SK-N-SH (cell line): ENCODE results near the gene LYRM4. TPM values are rescaled to one million over a fixed set of nuclear protein-coding genes. Genes with fewer than 3 reads are reported as not detected.

Experiments used
- CTCF ChIA-PET: fragments of 300-600, 350-600 bp; formaldehyde crosslinking; extraction: SDS; loops from one replicate; lab custom pipeline; 2021; lab: Yijun Ruan, JAX
- POLR2A ChIA-PET: fragments of 350-600 bp; sonication (Branson Sonifier 250); formaldehyde crosslinking; extraction: SDS; loops from one replicate; lab custom pipeline; 2020; ENCODE audit warnings: antibody characterized with exemption, inconsistent platforms; lab: Yijun Ruan, JAX
- DNase-seq: peaks from one replicate; pipeline ENCODE4 v3.0.0; 2012
- H2AFZ ChIP-seq: fragments of 200-600 bp; sonication (generic); 2 replicates; pipeline ENCODE4 v1.8.1; 2016; ENCODE audit warnings: antibody characterized with exemption, mild to moderate bottlenecking, low read depth
- H3F3A ChIP-seq: fragments of 200-600 bp; sonication (generic); replicated peaks from 2 replicates; pipeline ENCODE3; 2016; ENCODE audit warnings: antibody characterized with exemption, mild to moderate bottlenecking; ENCODE audit not compliant: insufficient read depth
- H3K27ac ChIP-seq, 2 experiments: fragments of 200-500 bp in 1 of 2; fragments of 200-600 bp in 1 of 2; sonication (Bioruptor generic) in 1 of 2; sonication (generic), shearing (Covaris generic) in 1 of 2; 2 replicates each; pipeline versions ENCODE4 v1.5.1 to v1.6.1; 2014 to 2016; ENCODE audit warnings: low read depth in 2 of 2, inconsistent platforms in 1 of 2, low read length in 1 of 2, mild to moderate bottlenecking in 1 of 2, mixed read lengths in 1 of 2
- H3K27me3 ChIP-seq: fragments of 200-600 bp; sonication (generic), shearing (Covaris generic); 2 replicates; pipeline ENCODE4 v1.6.1; 2016; ENCODE audit warnings: mixed run types; ENCODE audit not compliant: insufficient read depth
- H3K36me3 ChIP-seq, 2 experiments: fragments of 200-500 bp in 1 of 2; fragments of 200-600 bp in 1 of 2; sonication (Bioruptor generic) in 1 of 2; sonication (generic) in 1 of 2; replicated peaks in 1 of 2; 2 replicates each; pipeline versions ENCODE3 to v1.5.1; 2014 to 2016; ENCODE audit warnings: low read length in 1 of 2, mild to moderate bottlenecking in 1 of 2; ENCODE audit not compliant: insufficient read depth in 2 of 2, control insufficient read depth in 1 of 2
- H3K4me1 ChIP-seq, 2 experiments: fragments of 200-500 bp in 1 of 2; fragments of 200-600 bp in 1 of 2; sonication (Bioruptor generic) in 1 of 2; sonication (generic), shearing (Covaris generic) in 1 of 2; 2 replicates each; pipeline versions ENCODE4 v1.5.1 to v1.6.1; 2014 to 2016; ENCODE audit warnings: low read depth in 1 of 2, low read length in 1 of 2, mixed run types in 1 of 2; ENCODE audit not compliant: insufficient read depth in 2 of 2, control insufficient read depth in 1 of 2
- H3K4me2 ChIP-seq: fragments of 200-600 bp; sonication (generic), shearing (Covaris generic); 2 replicates; pipeline ENCODE4 v1.6.1; 2017; ENCODE audit warnings: mixed run types
- H3K4me3 ChIP-seq, 2 experiments: fragments of 200-500 bp in 1 of 2; fragments of 200-600 bp in 1 of 2; sonication (Bioruptor generic) in 1 of 2; sonication (generic), shearing (Covaris generic) in 1 of 2; 2 replicates each; pipeline versions ENCODE4 v1.5.1 to v1.8.1; 2014 to 2016; ENCODE audit warnings: low read depth in 2 of 2, inconsistent platforms in 1 of 2, low read length in 1 of 2, mild to moderate bottlenecking in 1 of 2, mixed read lengths in 1 of 2, moderate library complexity in 1 of 2
- H3K79me2 ChIP-seq: fragments of 200-600 bp; sonication (generic); 2 replicates; pipeline ENCODE4 v1.8.1; 2017; ENCODE audit warnings: mild to moderate bottlenecking; ENCODE audit not compliant: insufficient read depth
- H3K9ac ChIP-seq: fragments of 200-600 bp; sonication (generic); 2 replicates; pipeline ENCODE4 v1.6.1; 2017; ENCODE audit warnings: mixed run types
- H3K9me2 ChIP-seq: fragments of 200-600 bp; sonication (generic); 2 replicates; pipeline ENCODE4 v1.6.1; 2017; ENCODE audit warnings: mixed run types
- H3K9me3 ChIP-seq: fragments of 200-600 bp; sonication (generic); 2 replicates; pipeline ENCODE4 v1.6.1; 2017; ENCODE audit warnings: mixed run types, mild to moderate bottlenecking, moderate library complexity
- H4K20me1 ChIP-seq: fragments of 200-600 bp; sonication (generic); 2 replicates; pipeline ENCODE4 v1.6.1; 2017; ENCODE audit warnings: mild to moderate bottlenecking, mixed run types; ENCODE audit not compliant: insufficient read depth
- ELF1 ChIP-seq: IDR thresholded peaks from 2 replicates; pipeline ENCODE4 v1.4.0; 2012
- FOXJ3 ChIP-seq: sonication (generic); formaldehyde crosslinking; IDR thresholded peaks from 2 replicates; pipeline ENCODE4 v1.5.1; 2020; ENCODE audit warnings: mild to moderate bottlenecking, missing genetic modification reagents
- JUND ChIP-seq: IDR thresholded peaks from 2 replicates; pipeline ENCODE4 v1.4.0; 2012
- MEF2A ChIP-seq: IDR thresholded peaks from 2 replicates; pipeline ENCODE4 v1.4.0; 2012; ENCODE audit warnings: low read depth, borderline replicate concordance
- POLR2AphosphoS5 ChIP-seq: IDR thresholded peaks from 2 replicates; pipeline ENCODE4 v1.6.1; 2012; ENCODE audit warnings: low read depth, low read length
- RFX5 ChIP-seq: IDR thresholded peaks from 2 replicates; pipeline ENCODE4 v1.6.1; 2012; ENCODE audit warnings: mild to moderate bottlenecking, improper control_type of control experiment, low read length
- RXRA ChIP-seq: IDR thresholded peaks from 2 replicates; pipeline ENCODE4 v1.4.0; 2012; ENCODE audit warnings: low read depth, mild to moderate bottlenecking, borderline replicate concordance
- SMC3 ChIP-seq: IDR thresholded peaks from 2 replicates; pipeline ENCODE4 v1.6.1; 2012; ENCODE audit warnings: low read depth, low read length, improper control_type of control experiment
- TEAD4 ChIP-seq: IDR thresholded peaks from 2 replicates; pipeline ENCODE4 v1.4.0; 2012; ENCODE audit warnings: mild to moderate bottlenecking, borderline replicate concordance; ENCODE audit not compliant: insufficient read depth
- YY1 ChIP-seq: IDR thresholded peaks from 2 replicates; pipeline ENCODE4 v1.4.0; 2012; ENCODE audit warnings: low read depth, mild to moderate bottlenecking
- WGBS: methylation state at CpG from one replicate; pipeline ENCODE4 v1.1.6; 2017; ENCODE audit warnings: low lambda C conversion rate; 5-methylcytosine and 5-hydroxymethylcytosine counted together
- polyA plus RNA-seq, 3 experiments: library from polyadenylated mRNA; depleted of rRNA; stranded (reverse); fragments of >200 nt; gene quantifications; 2 replicates each; pipeline ENCODE4 v1.2.3, GENCODE V29; 2012
- TF ChIP-seq, protein P1 (sequence below): fragments of 150-350 bp; IDR thresholded peaks from 2 replicates; pipeline ENCODE4 v1.6.1; 2017; ENCODE audit warnings: antibody characterized with exemption, low read length, low read depth, borderline replicate concordance
- TF ChIP-seq, protein P2 (sequence below): fragments of 150-350 bp; IDR thresholded peaks from 2 replicates; pipeline ENCODE4 v1.6.1; 2016; ENCODE audit warnings: mild to moderate bottlenecking, low read depth, low read length
- TF ChIP-seq, protein P3 (sequence below): IDR thresholded peaks from 2 replicates; pipeline ENCODE4; 2012
- TF ChIP-seq, protein P4 (sequence below): IDR thresholded peaks from 2 replicates; pipeline ENCODE4 v1.4.0; 2012; ENCODE audit warnings: low read depth, borderline replicate concordance
- TF ChIP-seq, protein P5 (sequence below): IDR thresholded peaks from 2 replicates; pipeline ENCODE4 v1.4.0; 2012; ENCODE audit warnings: low read depth, borderline replicate concordance

The LYRM4 gene
- polyA plus RNA-seq, 1 of the 3 experiments (the other 2 are of a cell fraction): 37.2 TPM

DNA sequence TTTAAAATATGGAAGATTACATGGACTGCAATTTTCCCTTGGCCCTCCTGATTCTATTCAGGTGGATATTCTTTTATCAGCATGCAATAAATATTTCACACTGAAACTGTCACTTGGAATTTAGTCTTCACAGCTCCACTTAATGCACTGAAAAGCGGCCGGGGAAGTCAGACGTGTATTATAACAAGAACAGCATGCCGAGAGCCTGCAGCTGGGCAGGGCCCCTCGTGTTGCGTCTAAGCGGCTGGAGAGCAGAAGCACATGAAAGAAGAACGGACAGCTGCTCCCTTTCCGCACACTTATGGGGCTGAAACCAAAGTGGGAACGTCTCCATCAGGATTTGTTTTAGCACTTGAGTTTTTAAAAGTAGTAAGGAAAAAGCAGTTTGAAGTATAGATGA lies 57.2 kb downstream of the LYRM4 start:
- Histone ChIP-seq H2AFZ (no peak overlapping the region), H3K9me2 (no peaks in the 10 kb centered on the region), H3K27me3 (no peaks in the 10 kb centered on the region), H3K9me3 (no peaks in the 10 kb centered on the region), H3K4me1 (peaks cover 9 to 21% of the 10 kb centered on the region in 2 experiments; a peak in 2 of 4 replicates), H3K79me2 (no peaks in the 10 kb centered on the region), H3F3A (no peaks in the 10 kb centered on the region), H3K4me2 (no peak overlapping the region), H3K4me3 (no peak overlapping the region), H4K20me1 (no peaks in the 10 kb centered on the region), H3K9ac (no peak overlapping the region), H3K27ac (no peak overlapping the region)
- DNase-seq: no peak
- ChIA-PET CTCF (interaction anchor here (0.9 to 1.3 kb wide), 2 partner anchors 9 to 11 kb away, joined by 5 to 7 read pairs; no protein-coding TSS in a partner anchor), POLR2A (no interaction called here)
- 86% methylated on average over 10 of the region's 10 CpGs for WGBS
- no peak for TF ChIP-seq YY1
- TF ChIP-seq, protein P1, sequence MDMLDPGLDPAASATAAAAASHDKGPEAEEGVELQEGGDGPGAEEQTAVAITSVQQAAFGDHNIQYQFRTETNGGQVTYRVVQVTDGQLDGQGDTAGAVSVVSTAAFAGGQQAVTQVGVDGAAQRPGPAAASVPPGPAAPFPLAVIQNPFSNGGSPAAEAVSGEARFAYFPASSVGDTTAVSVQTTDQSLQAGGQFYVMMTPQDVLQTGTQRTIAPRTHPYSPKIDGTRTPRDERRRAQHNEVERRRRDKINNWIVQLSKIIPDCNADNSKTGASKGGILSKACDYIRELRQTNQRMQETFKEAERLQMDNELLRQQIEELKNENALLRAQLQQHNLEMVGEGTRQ: no peak
- TF ChIP-seq, all 33 proteins: peak for 0
- H3K36me3 ChIP-seq: no peaks in the 10 kb centered on the region

DNA sequence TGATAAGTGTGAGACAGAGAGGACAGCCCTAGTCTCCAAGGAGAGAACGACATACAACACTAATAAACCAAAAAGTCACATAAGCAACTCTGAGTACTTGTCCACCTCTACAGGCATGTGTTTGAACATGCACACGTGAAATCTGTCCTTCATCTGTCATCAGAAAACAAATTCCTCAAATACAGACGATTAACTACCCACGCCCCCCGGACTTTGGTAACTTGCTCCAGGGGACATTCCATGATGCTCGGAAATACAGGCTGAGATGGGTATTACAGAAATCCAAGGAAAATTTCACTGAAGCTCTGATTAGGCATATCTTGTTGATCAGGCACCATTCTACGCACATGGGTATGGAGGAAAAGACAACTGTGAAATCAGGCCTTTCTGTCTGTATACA lies 57.8 kb downstream of the LYRM4 start:
- peaks cover 9 to 21% of the 10 kb centered on the region in 2 experiments; a peak in 2 of 4 replicates for H3K4me1 ChIP-seq
- H3K27me3 ChIP-seq: no peaks in the 10 kb centered on the region
- no peak overlapping the region for H2AFZ ChIP-seq
- H3K9me2 ChIP-seq: no peaks in the 10 kb centered on the region
- no peak for TF ChIP-seq RXRA
- TF ChIP-seq, protein P2, sequence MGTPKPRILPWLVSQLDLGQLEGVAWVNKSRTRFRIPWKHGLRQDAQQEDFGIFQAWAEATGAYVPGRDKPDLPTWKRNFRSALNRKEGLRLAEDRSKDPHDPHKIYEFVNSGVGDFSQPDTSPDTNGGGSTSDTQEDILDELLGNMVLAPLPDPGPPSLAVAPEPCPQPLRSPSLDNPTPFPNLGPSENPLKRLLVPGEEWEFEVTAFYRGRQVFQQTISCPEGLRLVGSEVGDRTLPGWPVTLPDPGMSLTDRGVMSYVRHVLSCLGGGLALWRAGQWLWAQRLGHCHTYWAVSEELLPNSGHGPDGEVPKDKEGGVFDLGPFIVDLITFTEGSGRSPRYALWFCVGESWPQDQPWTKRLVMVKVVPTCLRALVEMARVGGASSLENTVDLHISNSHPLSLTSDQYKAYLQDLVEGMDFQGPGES: no peak
- no peaks in the 10 kb centered on the region for H3K79me2 ChIP-seq
- H4K20me1 ChIP-seq: no peaks in the 10 kb centered on the region
- no peaks in the 10 kb centered on the region for H3K9me3 ChIP-seq
- WGBS: 97% methylated on average over 6 of the region's 7 CpGs
- no peak for DNase-seq
- H3F3A ChIP-seq: no peaks in the 10 kb centered on the region
- no peak overlapping the region for H3K4me2 ChIP-seq
- ChIA-PET POLR2A (no interaction called here), CTCF (interaction anchor here (0.9 to 1.3 kb wide), 2 partner anchors 10 to 12 kb away, joined by 5 to 7 read pairs; no protein-coding TSS in a partner anchor)
- H3K4me3 ChIP-seq: no peak overlapping the region
- H3K27ac ChIP-seq: no peak overlapping the region
- no peaks in the 10 kb centered on the region for H3K36me3 ChIP-seq
- H3K9ac ChIP-seq: no peak overlapping the region

DNA sequence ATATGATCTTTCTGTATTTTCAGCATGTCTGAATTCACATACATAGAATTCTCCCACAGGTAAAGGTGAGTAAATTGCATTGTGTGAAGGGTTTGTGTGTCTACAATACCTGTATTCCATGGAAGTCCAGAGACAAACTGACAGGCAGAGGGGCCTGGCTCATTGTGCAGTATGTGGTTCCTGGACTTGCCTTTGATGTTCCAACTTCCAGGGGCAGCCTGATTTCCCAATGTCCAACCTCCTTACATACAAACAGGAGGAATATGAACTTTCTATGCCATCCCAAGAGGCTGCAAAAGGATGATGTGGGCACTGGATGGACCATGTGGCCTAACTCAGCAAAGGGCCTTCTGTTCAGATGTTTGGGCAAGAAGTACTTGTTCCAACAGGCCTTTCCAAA lies 58.5 kb downstream of the LYRM4 start:
- H3K4me2 ChIP-seq: no peak overlapping the region
- no peak for DNase-seq
- POLR2A ChIA-PET: no interaction called here
- H3K9me2 ChIP-seq: no peaks in the 10 kb centered on the region
- no peaks in the 10 kb centered on the region for H3K9me3 ChIP-seq
- H3K79me2 ChIP-seq: no peaks in the 10 kb centered on the region
- no peaks in the 10 kb centered on the region for H3F3A ChIP-seq
- no peaks in the 10 kb centered on the region for H3K27me3 ChIP-seq
- no peak overlapping the region for H2AFZ ChIP-seq
- CTCF ChIA-PET: interaction anchor here (0.6 kb wide), 1 partner anchor 907 kb away, joined by 3 read pairs; no protein-coding TSS in a partner anchor
- H3K27ac ChIP-seq: no peak overlapping the region
- no peak overlapping the region for H3K9ac ChIP-seq
- H3K4me1 ChIP-seq: peaks cover 9 to 21% of the 10 kb centered on the region in 2 experiments; a peak in 2 of 4 replicates
- no peak for TF ChIP-seq FOXJ3 (CRISPR knock-in tag)
- TF ChIP-seq POLR2AphosphoS5: no peak
- TF ChIP-seq, protein P3, sequence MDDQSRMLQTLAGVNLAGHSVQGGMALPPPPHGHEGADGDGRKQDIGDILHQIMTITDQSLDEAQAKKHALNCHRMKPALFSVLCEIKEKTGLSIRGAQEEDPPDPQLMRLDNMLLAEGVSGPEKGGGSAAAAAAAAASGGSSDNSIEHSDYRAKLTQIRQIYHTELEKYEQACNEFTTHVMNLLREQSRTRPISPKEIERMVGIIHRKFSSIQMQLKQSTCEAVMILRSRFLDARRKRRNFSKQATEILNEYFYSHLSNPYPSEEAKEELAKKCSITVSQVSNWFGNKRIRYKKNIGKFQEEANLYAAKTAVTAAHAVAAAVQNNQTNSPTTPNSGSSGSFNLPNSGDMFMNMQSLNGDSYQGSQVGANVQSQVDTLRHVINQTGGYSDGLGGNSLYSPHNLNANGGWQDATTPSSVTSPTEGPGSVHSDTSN: no peak
- no peak for TF ChIP-seq JUND
- no peak for TF ChIP-seq ELF1
- no peak for TF ChIP-seq RFX5
- TF ChIP-seq, protein P4, sequence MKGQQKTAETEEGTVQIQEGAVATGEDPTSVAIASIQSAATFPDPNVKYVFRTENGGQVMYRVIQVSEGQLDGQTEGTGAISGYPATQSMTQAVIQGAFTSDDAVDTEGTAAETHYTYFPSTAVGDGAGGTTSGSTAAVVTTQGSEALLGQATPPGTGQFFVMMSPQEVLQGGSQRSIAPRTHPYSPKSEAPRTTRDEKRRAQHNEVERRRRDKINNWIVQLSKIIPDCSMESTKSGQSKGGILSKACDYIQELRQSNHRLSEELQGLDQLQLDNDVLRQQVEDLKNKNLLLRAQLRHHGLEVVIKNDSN: no peak
- TF ChIP-seq, protein P1: no peak
- no peak for TF ChIP-seq SMC3
- no peak for TF ChIP-seq TEAD4
- TF ChIP-seq, protein P5, sequence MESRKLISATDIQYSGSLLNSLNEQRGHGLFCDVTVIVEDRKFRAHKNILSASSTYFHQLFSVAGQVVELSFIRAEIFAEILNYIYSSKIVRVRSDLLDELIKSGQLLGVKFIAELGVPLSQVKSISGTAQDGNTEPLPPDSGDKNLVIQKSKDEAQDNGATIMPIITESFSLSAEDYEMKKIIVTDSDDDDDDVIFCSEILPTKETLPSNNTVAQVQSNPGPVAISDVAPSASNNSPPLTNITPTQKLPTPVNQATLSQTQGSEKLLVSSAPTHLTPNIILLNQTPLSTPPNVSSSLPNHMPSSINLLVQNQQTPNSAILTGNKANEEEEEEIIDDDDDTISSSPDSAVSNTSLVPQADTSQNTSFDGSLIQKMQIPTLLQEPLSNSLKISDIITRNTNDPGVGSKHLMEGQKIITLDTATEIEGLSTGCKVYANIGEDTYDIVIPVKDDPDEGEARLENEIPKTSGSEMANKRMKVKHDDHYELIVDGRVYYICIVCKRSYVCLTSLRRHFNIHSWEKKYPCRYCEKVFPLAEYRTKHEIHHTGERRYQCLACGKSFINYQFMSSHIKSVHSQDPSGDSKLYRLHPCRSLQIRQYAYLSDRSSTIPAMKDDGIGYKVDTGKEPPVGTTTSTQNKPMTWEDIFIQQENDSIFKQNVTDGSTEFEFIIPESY: no peak
- TF ChIP-seq MEF2A: no peak
- TF ChIP-seq, all 33 proteins: peak for 0
- H4K20me1 ChIP-seq: no peaks in the 10 kb centered on the region
- no peaks in the 10 kb centered on the region for H3K36me3 ChIP-seq
- no peak overlapping the region for H3K4me3 ChIP-seq
